GM12891 (cell line): ENCODE results near the gene CHRNE.

Experiments
- PAX5 ChIP-seq: IDR thresholded peaks from 2 replicates; pipeline ENCODE4 v1.6.1; 2011; ENCODE audit warnings: low read length, moderate library complexity, mild to moderate bottlenecking; ENCODE audit not compliant: insufficient read depth, severe bottlenecking
- POLR2A ChIP-seq: IDR thresholded peaks from 2 replicates; pipeline ENCODE4 v1.6.1; 2011; ENCODE audit warnings: low read depth, low read length, control low read depth
- POLR2AphosphoS5 ChIP-seq: IDR thresholded peaks from 2 replicates; pipeline ENCODE4 v1.6.1; 2011; ENCODE audit warnings: low read depth, low read length, control low read depth
- POU2F2 ChIP-seq: IDR thresholded peaks from 2 replicates; pipeline ENCODE4 v1.6.1; 2011; ENCODE audit warnings: low read depth, mild to moderate bottlenecking, control low read depth, low read length, moderate library complexity
- SPI1 ChIP-seq: IDR thresholded peaks from 2 replicates; pipeline ENCODE4 v1.6.1; 2011; ENCODE audit warnings: low read depth, low read length, control low read depth
- TAF1 ChIP-seq: IDR thresholded peaks from 2 replicates; pipeline ENCODE4 v1.6.1; 2011; ENCODE audit warnings: low read depth, low read length, control low read depth

GRCh38 chr17:4939546-4939795 lies 36.6 kb upstream of the CHRNE start:
- TF ChIP-seq TAF1 (no peak), POLR2AphosphoS5 (no peak), POLR2A (no peak), POU2F2 (no peak), PAX5 (no peak), SPI1 (no peak)
